ENCODE measurements around the gene PTGIS. TPM values are rescaled to one million over a fixed set of nuclear protein-coding genes. Genes with fewer than 3 reads are reported as not detected.
A peak's percentile ranks its signal among the peaks of the same experiment; 100 is the strongest.

The PTGIS gene
- total RNA-seq, 6 experiments from 2014 or later = 9.0 to 30.5 (median 13.7) TPM

DNA sequence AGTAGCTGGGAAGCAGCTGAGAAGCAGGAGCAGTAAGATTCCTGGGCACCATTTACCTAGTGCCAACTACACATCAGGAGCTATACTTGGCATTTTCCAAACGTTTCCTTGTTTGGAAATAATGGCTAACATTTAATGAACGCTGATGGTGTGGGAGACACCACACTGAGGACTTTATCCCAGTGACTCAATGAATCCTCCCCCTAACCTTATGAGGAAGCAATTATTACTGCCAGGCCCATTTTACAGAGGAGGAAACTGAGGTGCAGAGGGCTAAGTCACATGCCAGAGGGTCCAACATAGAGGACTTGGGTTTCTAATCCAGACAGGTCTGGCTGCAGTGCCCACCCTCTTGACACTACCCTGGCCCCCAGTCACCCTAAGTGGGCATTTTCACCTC is 6.1 kb downstream of the PTGIS start:
- H3K9me3 ChIP-seq = no peaks in the 10 kb centered on the region
- TF ChIP-seq, protein P1, sequence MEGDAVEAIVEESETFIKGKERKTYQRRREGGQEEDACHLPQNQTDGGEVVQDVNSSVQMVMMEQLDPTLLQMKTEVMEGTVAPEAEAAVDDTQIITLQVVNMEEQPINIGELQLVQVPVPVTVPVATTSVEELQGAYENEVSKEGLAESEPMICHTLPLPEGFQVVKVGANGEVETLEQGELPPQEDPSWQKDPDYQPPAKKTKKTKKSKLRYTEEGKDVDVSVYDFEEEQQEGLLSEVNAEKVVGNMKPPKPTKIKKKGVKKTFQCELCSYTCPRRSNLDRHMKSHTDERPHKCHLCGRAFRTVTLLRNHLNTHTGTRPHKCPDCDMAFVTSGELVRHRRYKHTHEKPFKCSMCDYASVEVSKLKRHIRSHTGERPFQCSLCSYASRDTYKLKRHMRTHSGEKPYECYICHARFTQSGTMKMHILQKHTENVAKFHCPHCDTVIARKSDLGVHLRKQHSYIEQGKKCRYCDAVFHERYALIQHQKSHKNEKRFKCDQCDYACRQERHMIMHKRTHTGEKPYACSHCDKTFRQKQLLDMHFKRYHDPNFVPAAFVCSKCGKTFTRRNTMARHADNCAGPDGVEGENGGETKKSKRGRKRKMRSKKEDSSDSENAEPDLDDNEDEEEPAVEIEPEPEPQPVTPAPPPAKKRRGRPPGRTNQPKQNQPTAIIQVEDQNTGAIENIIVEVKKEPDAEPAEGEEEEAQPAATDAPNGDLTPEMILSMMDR (IDR thresholded peaks at IDR 0.05) = no peak
- TF ChIP-seq POLR2A (IDR thresholded peaks at IDR 0.05) = no peak
- ATAC-seq (no peak), DNase-seq (no peak)
- H3K4me1 ChIP-seq = no peaks in the 10 kb centered on the region
- intact Hi-C loops (cut with DNase I) = no loop called here
- H3K4me3 ChIP-seq = no peak overlapping the region
- H3K36me3 ChIP-seq = no peaks in the 10 kb centered on the region
- peak overlapping the region in 2 of 3 donors; percentile 31 to 43 for H3K27ac ChIP-seq
- 43% methylated on average over 2 of the region's 2 CpGs for WGBS (ENCODE audit: insufficient coverage, low coverage, low lambda C conversion rate, missing lambda C conversion rate)
- no peaks in the 10 kb centered on the region for H3K27me3 ChIP-seq

DNA sequence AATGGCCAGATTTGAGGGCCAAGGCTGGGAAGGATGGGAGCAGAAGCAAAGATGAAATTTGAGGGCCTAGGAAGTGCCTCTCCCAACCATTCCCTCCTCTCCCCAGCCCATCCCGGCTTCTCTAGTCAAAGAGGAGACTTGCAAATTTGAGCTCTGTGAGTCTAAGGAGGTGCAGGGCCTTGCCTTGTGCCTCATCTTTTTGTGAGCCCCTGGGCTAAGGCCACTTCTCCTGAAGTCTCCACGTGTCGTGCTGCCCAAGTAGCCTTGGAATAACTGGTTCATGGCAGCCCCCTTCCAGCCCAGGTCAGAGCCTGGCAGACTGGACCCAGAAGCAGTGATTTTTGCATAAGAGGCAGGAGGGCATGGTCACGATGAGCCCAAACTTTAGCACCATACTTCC is 6.7 kb downstream of the PTGIS start:
- ATAC-seq (no peak), DNase-seq (peak in 1 of 3 donors; percentile 25)
- TF ChIP-seq POLR2A (IDR thresholded peaks at IDR 0.05) = no peak
- Histone ChIP-seq H3K9me3 (no peaks in the 10 kb centered on the region), H3K4me3 (no peak overlapping the region), H3K36me3 (no peaks in the 10 kb centered on the region), H3K27ac (no peak overlapping the region), H3K4me1 (no peaks in the 10 kb centered on the region), H3K27me3 (no peaks in the 10 kb centered on the region)
- 100% methylated on average over 1 of the region's 4 CpGs for WGBS (ENCODE audit: insufficient coverage, low coverage, low lambda C conversion rate, missing lambda C conversion rate)
- intact Hi-C loops (cut with DNase I) = no loop called here

DNA sequence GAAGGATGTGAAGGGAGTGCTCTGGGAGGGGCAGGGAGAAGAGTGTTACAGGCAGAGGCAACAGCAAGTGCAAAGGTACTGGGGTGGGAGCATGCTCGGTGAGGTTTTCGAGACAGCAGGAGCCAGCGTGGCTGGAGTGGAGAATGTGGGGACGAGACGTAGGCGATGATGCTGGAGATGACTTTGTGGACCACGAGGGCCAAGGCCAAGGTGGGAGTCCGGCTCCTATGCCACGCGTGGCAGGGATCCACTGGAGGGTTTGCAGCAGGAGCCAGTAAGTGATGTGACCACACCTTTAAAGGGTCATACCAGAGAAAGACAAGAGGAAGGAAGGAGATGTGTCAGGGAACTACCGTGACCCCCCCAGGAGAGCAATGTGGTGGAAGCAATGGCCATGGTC is 7.3 kb downstream of the PTGIS start:
- intact Hi-C loops (cut with DNase I) = no loop called here
- no peaks in the 10 kb centered on the region for H3K27me3 ChIP-seq
- no peak overlapping the region for H3K27ac ChIP-seq
- no peaks in the 10 kb centered on the region for H3K9me3 ChIP-seq
- no peaks in the 10 kb centered on the region for H3K36me3 ChIP-seq
- WGBS (ENCODE audit: insufficient coverage, low coverage, low lambda C conversion rate, missing lambda C conversion rate) = 86% methylated on average over 6 of the region's 11 CpGs
- H3K4me1 ChIP-seq = no peaks in the 10 kb centered on the region
- no peak overlapping the region for H3K4me3 ChIP-seq
- TF ChIP-seq, protein P1 (IDR thresholded peaks at IDR 0.05) = no peak
- TF ChIP-seq POLR2A (IDR thresholded peaks at IDR 0.05) = no peak
- ATAC-seq (no peak), DNase-seq (peak in 1 of 3 donors; percentile 28)

DNA sequence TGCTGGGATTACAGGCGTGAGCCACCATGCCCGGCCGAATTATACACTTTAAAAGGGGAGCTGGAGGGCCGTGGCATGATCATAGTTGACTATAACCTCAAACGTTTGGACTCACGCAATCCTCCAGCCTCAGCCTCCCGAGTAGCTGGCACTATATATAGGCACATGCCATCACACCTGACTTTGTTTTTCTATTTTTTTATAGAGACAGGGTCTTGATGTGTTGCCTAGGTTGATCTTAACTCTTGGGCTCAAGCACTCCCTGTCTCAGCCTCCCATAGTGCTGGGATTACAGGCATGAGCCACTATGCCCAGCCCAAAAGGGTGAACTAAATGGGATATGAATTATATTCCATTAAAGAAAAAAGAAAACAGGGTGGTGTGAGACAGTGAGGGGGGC is 7.8 kb downstream of the PTGIS start:
- ATAC-seq = no peak
- intact Hi-C loops (cut with DNase I) = no loop called here
- no peak overlapping the region for H3K27ac ChIP-seq
- no peak for DNase-seq
- TF ChIP-seq, protein P1 (IDR thresholded peaks at IDR 0.05) = no peak
- no peak for TF ChIP-seq POLR2A (IDR thresholded peaks at IDR 0.05)
- no peaks in the 10 kb centered on the region for H3K36me3 ChIP-seq
- H3K27me3 ChIP-seq = no peaks in the 10 kb centered on the region
- 96% methylated on average over 5 of the region's 7 CpGs for WGBS (ENCODE audit: insufficient coverage, low coverage, low lambda C conversion rate, missing lambda C conversion rate)
- H3K9me3 ChIP-seq = no peaks in the 10 kb centered on the region
- H3K4me3 ChIP-seq = no peak overlapping the region
- H3K4me1 ChIP-seq = no peaks in the 10 kb centered on the region

DNA sequence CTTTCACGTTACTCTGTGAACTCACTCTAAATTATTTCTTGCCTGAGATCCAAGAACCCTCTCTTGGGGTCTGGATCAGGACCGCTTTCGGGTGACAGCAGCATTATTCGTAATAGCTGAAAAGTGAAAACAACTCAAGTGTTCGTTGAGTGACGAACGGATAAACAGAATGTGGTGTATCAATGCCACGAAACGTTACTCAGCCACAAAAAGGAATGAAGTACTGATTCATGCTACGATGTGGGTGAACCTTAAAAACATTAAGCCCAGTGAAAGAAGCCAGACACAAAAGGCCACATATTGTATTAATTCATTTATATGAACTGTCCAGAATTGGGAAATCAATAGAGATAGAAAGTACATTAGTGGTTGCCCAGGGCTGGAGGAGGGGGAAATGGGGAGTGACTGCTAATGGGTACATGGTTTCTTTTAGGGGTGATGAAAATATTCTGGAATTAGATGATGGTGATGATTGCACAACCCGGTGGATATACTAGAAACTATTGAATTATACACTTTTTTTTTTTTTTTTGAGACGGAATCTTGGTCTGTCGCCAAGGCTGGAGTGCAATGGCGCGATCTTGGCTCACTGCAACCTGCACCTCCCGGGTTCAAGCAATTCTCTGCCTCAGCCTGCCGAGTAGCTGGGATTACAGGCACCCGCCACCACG is 8.4 kb downstream of the PTGIS start:
- no peak overlapping the region for H3K4me3 ChIP-seq
- no peak overlapping the region for H3K27ac ChIP-seq
- no peak for ATAC-seq
- no peaks in the 10 kb centered on the region for H3K27me3 ChIP-seq
- 78% methylated on average over 18 of the region's 19 CpGs for WGBS (ENCODE audit: insufficient coverage, low coverage, low lambda C conversion rate, missing lambda C conversion rate)
- no peaks in the 10 kb centered on the region for H3K4me1 ChIP-seq
- no peaks in the 10 kb centered on the region for H3K36me3 ChIP-seq
- no peaks in the 10 kb centered on the region for H3K9me3 ChIP-seq
- intact Hi-C loops (cut with DNase I) = no loop called here
- peak in 1 of 3 donors; percentile 3 for DNase-seq
- TF ChIP-seq, protein P1 (IDR thresholded peaks at IDR 0.05) = no peak
- no peak for TF ChIP-seq POLR2A (IDR thresholded peaks at IDR 0.05)

Data from right lobe of liver (tissue), 6 donors.